ENCODE measurements around the gene SOX18.

SOX18 gene

DNA sequence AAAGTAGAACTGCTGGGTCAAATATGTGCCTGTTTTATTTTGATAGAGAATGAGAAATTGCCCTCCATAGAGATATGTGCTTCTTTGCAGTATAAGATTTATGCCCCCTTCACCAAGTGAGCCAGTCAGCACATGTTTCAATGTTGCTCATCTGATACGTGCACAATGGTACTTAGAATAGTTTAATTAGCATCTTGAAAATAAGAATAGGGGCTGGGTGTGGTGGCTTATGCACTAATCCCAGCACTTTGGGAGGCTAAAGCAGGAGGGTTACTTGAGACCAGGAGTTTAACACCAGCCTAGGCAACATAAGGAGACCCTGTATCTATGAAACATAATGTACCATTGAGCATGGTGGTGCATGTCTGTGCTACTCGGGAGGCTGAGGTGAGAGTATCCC, 33.8 kb downstream of the SOX18 start:
- TF ChIP-seq SIN3A (IDR thresholded peaks at IDR 0.05; ENCODE audit: borderline replicate concordance, insufficient read depth, low read length): no peak
- TF ChIP-seq TAF1 (IDR thresholded peaks at IDR 0.05; ENCODE audit: borderline replicate concordance, insufficient read depth, low read length): no peak
- TF ChIP-seq FOXP2 (optimal IDR thresholded peaks at IDR 0.05; ENCODE audit: borderline replicate concordance, extremely low read depth, extremely low read length, insufficient read depth): no peak
- TF ChIP-seq POLR2AphosphoS5 (IDR thresholded peaks at IDR 0.05; ENCODE audit: low read depth, low read length): no peak
- TF ChIP-seq, protein P1, sequence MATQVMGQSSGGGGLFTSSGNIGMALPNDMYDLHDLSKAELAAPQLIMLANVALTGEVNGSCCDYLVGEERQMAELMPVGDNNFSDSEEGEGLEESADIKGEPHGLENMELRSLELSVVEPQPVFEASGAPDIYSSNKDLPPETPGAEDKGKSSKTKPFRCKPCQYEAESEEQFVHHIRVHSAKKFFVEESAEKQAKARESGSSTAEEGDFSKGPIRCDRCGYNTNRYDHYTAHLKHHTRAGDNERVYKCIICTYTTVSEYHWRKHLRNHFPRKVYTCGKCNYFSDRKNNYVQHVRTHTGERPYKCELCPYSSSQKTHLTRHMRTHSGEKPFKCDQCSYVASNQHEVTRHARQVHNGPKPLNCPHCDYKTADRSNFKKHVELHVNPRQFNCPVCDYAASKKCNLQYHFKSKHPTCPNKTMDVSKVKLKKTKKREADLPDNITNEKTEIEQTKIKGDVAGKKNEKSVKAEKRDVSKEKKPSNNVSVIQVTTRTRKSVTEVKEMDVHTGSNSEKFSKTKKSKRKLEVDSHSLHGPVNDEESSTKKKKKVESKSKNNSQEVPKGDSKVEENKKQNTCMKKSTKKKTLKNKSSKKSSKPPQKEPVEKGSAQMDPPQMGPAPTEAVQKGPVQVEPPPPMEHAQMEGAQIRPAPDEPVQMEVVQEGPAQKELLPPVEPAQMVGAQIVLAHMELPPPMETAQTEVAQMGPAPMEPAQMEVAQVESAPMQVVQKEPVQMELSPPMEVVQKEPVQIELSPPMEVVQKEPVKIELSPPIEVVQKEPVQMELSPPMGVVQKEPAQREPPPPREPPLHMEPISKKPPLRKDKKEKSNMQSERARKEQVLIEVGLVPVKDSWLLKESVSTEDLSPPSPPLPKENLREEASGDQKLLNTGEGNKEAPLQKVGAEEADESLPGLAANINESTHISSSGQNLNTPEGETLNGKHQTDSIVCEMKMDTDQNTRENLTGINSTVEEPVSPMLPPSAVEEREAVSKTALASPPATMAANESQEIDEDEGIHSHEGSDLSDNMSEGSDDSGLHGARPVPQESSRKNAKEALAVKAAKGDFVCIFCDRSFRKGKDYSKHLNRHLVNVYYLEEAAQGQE (IDR thresholded peaks at IDR 0.05; ENCODE audit: insufficient read depth in 1 of 2, low read depth in 2 of 2, low read length in 2 of 2): no peak

DNA sequence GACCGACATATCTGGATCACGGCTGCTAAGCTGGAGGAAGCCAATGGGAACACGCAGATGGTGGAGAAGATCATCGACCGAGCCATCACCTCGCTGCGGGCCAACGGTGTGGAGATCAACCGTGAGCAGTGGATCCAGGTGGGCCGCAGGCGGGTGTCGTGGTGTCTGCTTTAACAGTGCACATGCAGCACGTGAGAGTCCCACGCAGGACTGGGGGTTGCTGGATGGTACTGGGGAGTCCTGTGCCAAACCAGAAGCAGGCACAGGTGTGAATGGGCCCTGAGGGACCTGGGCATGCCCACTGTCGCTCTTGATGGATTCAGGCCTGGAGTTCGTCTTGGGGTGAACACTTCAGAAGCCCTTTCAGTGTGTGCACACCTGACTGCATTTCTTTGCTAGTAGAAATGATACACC, 38.1 kb downstream of the SOX18 start:
- TF ChIP-seq, protein P1 (IDR thresholded peaks at IDR 0.05; ENCODE audit: insufficient read depth in 1 of 2, low read depth in 2 of 2, low read length in 2 of 2): no peak
- TF ChIP-seq TAF1 (IDR thresholded peaks at IDR 0.05; ENCODE audit: borderline replicate concordance, insufficient read depth, low read length) (no peak), SIN3A (IDR thresholded peaks at IDR 0.05; ENCODE audit: borderline replicate concordance, insufficient read depth, low read length) (no peak), FOXP2 (optimal IDR thresholded peaks at IDR 0.05; ENCODE audit: borderline replicate concordance, extremely low read depth, extremely low read length, insufficient read depth) (no peak), POLR2AphosphoS5 (IDR thresholded peaks at IDR 0.05; ENCODE audit: low read depth, low read length) (no peak)

DNA sequence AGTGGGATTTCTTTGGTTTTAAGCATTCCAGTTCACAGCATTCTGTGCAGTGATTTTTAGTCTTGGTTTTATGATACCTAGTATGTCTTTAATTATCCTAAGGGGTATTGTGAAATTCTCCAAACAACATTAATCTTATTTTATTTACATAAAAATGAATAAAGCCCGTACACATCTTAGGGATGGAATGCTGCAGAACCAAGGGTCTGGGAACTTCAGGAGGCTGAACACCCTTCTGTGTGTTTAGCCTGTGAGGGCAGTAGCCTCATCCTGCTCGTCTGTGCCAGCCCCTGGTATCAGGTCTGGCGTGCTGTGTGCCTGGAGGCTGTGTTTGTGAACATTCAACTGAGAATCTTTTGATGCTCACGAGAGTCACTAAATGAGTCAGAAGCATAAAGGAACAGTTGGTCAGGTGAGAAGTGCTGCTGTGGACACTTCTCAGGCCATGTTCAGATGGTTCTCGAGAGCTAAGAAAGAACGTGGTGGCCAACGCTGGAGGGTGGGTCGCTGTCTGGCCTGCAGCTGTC, 38.7 kb downstream of the SOX18 start:
- TF ChIP-seq SIN3A (IDR thresholded peaks at IDR 0.05; ENCODE audit: borderline replicate concordance, insufficient read depth, low read length) (no peak), POLR2AphosphoS5 (IDR thresholded peaks at IDR 0.05; ENCODE audit: low read depth, low read length) (no peak)

DNA sequence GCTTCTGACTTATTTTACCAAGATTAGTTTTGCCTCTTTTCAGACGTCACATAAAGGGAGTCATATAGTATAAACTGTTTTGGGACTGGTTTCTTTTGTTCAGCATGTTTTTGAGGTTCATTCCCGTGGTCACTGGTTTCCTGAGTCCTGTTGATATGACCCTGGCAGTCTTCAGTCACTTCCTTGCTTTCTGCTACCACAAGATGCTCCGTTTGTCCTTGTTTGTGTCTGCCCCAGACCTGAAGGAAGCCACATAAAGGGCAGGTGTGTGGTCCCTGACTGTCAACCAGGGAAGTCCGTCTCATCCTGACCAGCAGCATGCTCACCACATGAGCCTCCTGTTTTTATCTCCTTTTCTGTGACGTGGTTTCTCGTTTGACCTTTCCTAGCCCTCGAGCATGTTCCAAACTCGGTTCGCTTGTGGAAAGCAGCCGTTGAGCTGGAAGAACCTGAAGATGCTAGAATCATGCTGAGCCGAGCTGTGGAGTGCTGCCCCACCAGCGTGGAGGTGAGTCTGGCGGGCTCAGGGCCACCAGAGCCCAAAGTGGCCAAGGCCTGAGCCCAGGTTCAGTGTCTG, 39.5 kb downstream of the SOX18 start:
- TF ChIP-seq SIN3A (IDR thresholded peaks at IDR 0.05; ENCODE audit: borderline replicate concordance, insufficient read depth, low read length) (no peak), TAF1 (IDR thresholded peaks at IDR 0.05; ENCODE audit: borderline replicate concordance, insufficient read depth, low read length) (no peak), FOXP2 (optimal IDR thresholded peaks at IDR 0.05; ENCODE audit: borderline replicate concordance, extremely low read depth, extremely low read length, insufficient read depth) (no peak), POLR2AphosphoS5 (IDR thresholded peaks at IDR 0.05; ENCODE audit: low read depth, low read length) (no peak)
- TF ChIP-seq, protein P1 (IDR thresholded peaks at IDR 0.05; ENCODE audit: insufficient read depth in 1 of 2, low read depth in 2 of 2, low read length in 2 of 2): no peak

DNA sequence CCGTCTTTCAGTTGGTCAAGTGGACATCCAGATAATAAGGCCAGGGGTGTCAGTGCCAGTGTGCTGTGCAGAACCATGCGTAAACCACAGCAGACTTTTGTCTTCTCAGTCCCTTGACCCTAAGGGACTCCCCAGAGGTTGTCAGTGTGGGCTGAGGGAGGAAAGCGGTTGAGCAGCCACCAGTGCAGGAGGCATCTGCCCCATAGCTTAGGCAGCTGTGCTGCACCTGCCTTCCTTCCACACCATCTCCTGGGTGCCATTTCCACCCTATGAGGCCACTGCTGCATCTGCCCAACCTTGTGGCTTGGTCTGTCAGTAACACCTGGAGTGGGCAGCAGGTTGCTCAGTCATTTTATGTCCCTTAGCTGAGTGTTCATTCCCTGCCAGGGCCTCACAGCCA, 42.5 kb downstream of the SOX18 start:
- no peak for TF ChIP-seq POLR2AphosphoS5 (IDR thresholded peaks at IDR 0.05; ENCODE audit: low read depth, low read length)
- no peak for TF ChIP-seq FOXP2 (optimal IDR thresholded peaks at IDR 0.05; ENCODE audit: borderline replicate concordance, extremely low read depth, extremely low read length, insufficient read depth)
- TF ChIP-seq TAF1 (IDR thresholded peaks at IDR 0.05; ENCODE audit: borderline replicate concordance, insufficient read depth, low read length): no peak
- TF ChIP-seq, protein P1 (IDR thresholded peaks at IDR 0.05; ENCODE audit: insufficient read depth in 1 of 2, low read depth in 2 of 2, low read length in 2 of 2): no peak
- no peak for TF ChIP-seq SIN3A (IDR thresholded peaks at IDR 0.05; ENCODE audit: borderline replicate concordance, insufficient read depth, low read length)
